ENCODE data around the gene SNX20. TPM values are rescaled to one million over a fixed set of nuclear protein-coding genes. Genes with fewer than 3 reads are reported as not detected.
A peak's percentile ranks its signal among the peaks of the same experiment; 100 is the strongest.

Gene SNX20
- total RNA-seq, 1 donor from 2014 or later, result not detected

- no peak overlapping the region for H3K4me3 ChIP-seq (ENCODE audit: low read depth, low read length)
- no peak for DNase-seq (ENCODE audit: low read depth)
- TF ChIP-seq CTCF (conservative IDR thresholded peaks at IDR 0.05; ENCODE audit: low read depth, low read length), result no peak
Measured at GRCh38 chr16:50641818-50642187, 39.3 kb downstream of the SNX20 start.

GRCh38 chr16:50640919-50641817, 39.9 kb downstream of the SNX20 start:
- no peak for DNase-seq (ENCODE audit: low read depth)
- no peak overlapping the region for H3K4me3 ChIP-seq (ENCODE audit: low read depth, low read length)
- no peak for TF ChIP-seq CTCF (conservative IDR thresholded peaks at IDR 0.05; ENCODE audit: low read depth, low read length)

GRCh38 chr16:50640391-50640790, 40.7 kb downstream of the SNX20 start:
- peak; percentile 35 for DNase-seq (ENCODE audit: low read depth)
- no peak for TF ChIP-seq CTCF (conservative IDR thresholded peaks at IDR 0.05; ENCODE audit: low read depth, low read length)
- no peak overlapping the region for H3K4me3 ChIP-seq (ENCODE audit: low read depth, low read length)

- H3K4me3 ChIP-seq (ENCODE audit: low read depth, low read length), result no peak overlapping the region
- DNase-seq (ENCODE audit: low read depth), result no peak
- TF ChIP-seq CTCF (conservative IDR thresholded peaks at IDR 0.05; ENCODE audit: low read depth, low read length), result no peak
Measured at GRCh38 chr16:50638816-50639670, 42.1 kb downstream of the SNX20 start.

GRCh38 chr16:50637716-50638602, 43.2 kb downstream of the SNX20 start:
- TF ChIP-seq CTCF (conservative IDR thresholded peaks at IDR 0.05; ENCODE audit: low read depth, low read length), result no peak
- H3K4me3 ChIP-seq (ENCODE audit: low read depth, low read length), result no peak overlapping the region
- no peak for DNase-seq (ENCODE audit: low read depth)

GRCh38 chr16:50636753-50637374, 44.2 kb downstream of the SNX20 start:
- no peak for TF ChIP-seq CTCF (conservative IDR thresholded peaks at IDR 0.05; ENCODE audit: low read depth, low read length)
- no peak overlapping the region for H3K4me3 ChIP-seq (ENCODE audit: low read depth, low read length)
- no peak for DNase-seq (ENCODE audit: low read depth)
